RWPE2 (cell line): ENCODE results near the gene ABCB10.

Source experiments
- ATAC-seq: fragments of 200-7000 bp; cut with Tn5 transposase; 3 replicates; pipeline ENCODE4 v1.9.1; 2021; ENCODE audit warnings: low read depth
- DNase-seq: peaks from one replicate; pipeline ENCODE4 v3.0.0-alpha.2; 2020; ENCODE audit warnings: low spot score
- H3K27ac ChIP-seq: fragments of 450-650 bp; 2 replicates; pipeline ENCODE4 v1.5.1; 2017; ENCODE audit warnings: mild to moderate bottlenecking; ENCODE audit not compliant: poor library complexity, severe bottlenecking
- H3K27me3 ChIP-seq: fragments of 250-450 bp; sonication (Bioruptor Pico); 2 replicates; pipeline ENCODE4 v1.5.1; 2021; ENCODE audit warnings: mild to moderate bottlenecking, moderate library complexity; ENCODE audit not compliant: insufficient read depth, poor library complexity, severe bottlenecking
- H3K36me3 ChIP-seq: fragments of 250-450 bp; sonication (Bioruptor Pico); 2 replicates; pipeline ENCODE4 v1.5.1; 2020; ENCODE audit warnings: low read depth, mild to moderate bottlenecking, moderate library complexity
- H3K4me1 ChIP-seq: fragments of 250-450 bp; sonication (Bioruptor Pico); 2 replicates; pipeline ENCODE4 v1.5.1; 2021; ENCODE audit warnings: mild to moderate bottlenecking, moderate library complexity; ENCODE audit not compliant: insufficient read depth, poor library complexity, severe bottlenecking
- H3K4me3 ChIP-seq: fragments of 250-450 bp; sonication (Bioruptor Pico); 2 replicates; pipeline ENCODE4 v1.5.1; 2021; ENCODE audit warnings: mild to moderate bottlenecking, moderate library complexity; ENCODE audit not compliant: severe bottlenecking
- H3K9me3 ChIP-seq: fragments of 250-450 bp; sonication (Bioruptor Pico); 2 replicates; pipeline ENCODE4 v1.5.1; 2021; ENCODE audit warnings: mild to moderate bottlenecking, moderate library complexity; ENCODE audit not compliant: severe bottlenecking
- TF ChIP-seq, protein P1 (sequence below): fragments of 450-650 bp; IDR thresholded peaks from one replicate; pipeline ENCODE4 v1.5.1; 2017; ENCODE audit warnings: mild to moderate bottlenecking, moderate library complexity; ENCODE audit not compliant: poor library complexity, severe bottlenecking

Gene ABCB10

GRCh38 chr1:229593800-229594199 lies 35.3 kb upstream of the ABCB10 start:
- Histone ChIP-seq H3K4me3 (no peak overlapping the region), H3K9me3 (no peaks in the 10 kb centered on the region), H3K27me3 (no peaks in the 10 kb centered on the region), H3K27ac (no peak overlapping the region), H3K4me1 (no peaks in the 10 kb centered on the region), H3K36me3 (no peaks in the 10 kb centered on the region)
- no peak for DNase-seq
- ATAC-seq = no peak
- TF ChIP-seq, protein P1, sequence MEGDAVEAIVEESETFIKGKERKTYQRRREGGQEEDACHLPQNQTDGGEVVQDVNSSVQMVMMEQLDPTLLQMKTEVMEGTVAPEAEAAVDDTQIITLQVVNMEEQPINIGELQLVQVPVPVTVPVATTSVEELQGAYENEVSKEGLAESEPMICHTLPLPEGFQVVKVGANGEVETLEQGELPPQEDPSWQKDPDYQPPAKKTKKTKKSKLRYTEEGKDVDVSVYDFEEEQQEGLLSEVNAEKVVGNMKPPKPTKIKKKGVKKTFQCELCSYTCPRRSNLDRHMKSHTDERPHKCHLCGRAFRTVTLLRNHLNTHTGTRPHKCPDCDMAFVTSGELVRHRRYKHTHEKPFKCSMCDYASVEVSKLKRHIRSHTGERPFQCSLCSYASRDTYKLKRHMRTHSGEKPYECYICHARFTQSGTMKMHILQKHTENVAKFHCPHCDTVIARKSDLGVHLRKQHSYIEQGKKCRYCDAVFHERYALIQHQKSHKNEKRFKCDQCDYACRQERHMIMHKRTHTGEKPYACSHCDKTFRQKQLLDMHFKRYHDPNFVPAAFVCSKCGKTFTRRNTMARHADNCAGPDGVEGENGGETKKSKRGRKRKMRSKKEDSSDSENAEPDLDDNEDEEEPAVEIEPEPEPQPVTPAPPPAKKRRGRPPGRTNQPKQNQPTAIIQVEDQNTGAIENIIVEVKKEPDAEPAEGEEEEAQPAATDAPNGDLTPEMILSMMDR = no peak

- no peak overlapping the region for H3K4me3 ChIP-seq
- H3K4me1 ChIP-seq = no peaks in the 10 kb centered on the region
- TF ChIP-seq, protein P1 = no peak
- H3K36me3 ChIP-seq = no peaks in the 10 kb centered on the region
- H3K9me3 ChIP-seq = no peaks in the 10 kb centered on the region
- no peaks in the 10 kb centered on the region for H3K27me3 ChIP-seq
- ATAC-seq (no peak), DNase-seq (no peak)
- no peak overlapping the region for H3K27ac ChIP-seq
These were observed 31.6 kb upstream of the ABCB10 start for GRCh38 chr1:229590119-229590518.

GRCh38 chr1:229585338-229585737 lies 26.8 kb upstream of the ABCB10 start:
- Histone ChIP-seq H3K4me3 (no peak overlapping the region), H3K27ac (no peak overlapping the region), H3K4me1 (no peaks in the 10 kb centered on the region), H3K36me3 (no peaks in the 10 kb centered on the region), H3K27me3 (no peaks in the 10 kb centered on the region), H3K9me3 (no peaks in the 10 kb centered on the region)
- TF ChIP-seq, protein P1 = no peak
- no peak for ATAC-seq
- no peak for DNase-seq

DNA sequence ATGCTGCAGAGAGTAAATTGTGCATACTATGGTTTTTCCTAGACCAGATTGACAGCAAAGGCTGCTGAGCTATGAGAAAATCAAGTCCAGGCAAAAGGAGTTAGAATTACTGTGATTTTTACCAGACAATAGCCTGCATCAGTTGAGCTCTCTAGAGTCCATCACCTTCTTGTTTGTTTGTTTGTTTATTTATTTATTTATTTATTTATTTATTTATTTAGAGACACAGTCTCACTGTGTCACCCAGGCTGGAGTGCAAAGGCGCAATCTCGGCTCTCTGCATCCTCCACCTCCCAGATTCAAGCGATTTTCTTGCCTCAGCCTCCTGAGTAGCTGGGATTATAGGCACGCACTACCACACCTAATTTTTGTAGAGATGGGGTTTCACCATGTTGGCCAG lies 24.2 kb upstream of the ABCB10 start:
- Histone ChIP-seq H3K9me3 (no peaks in the 10 kb centered on the region), H3K27me3 (no peaks in the 10 kb centered on the region), H3K27ac (no peak overlapping the region), H3K4me3 (no peak overlapping the region), H3K4me1 (no peaks in the 10 kb centered on the region), H3K36me3 (no peaks in the 10 kb centered on the region)
- no peak for ATAC-seq
- TF ChIP-seq, protein P1 = no peak
- DNase-seq = no peak

GRCh38 chr1:229582011-229582694 lies 23.6 kb upstream of the ABCB10 start:
- no peak overlapping the region for H3K27ac ChIP-seq
- TF ChIP-seq, protein P1 = no peak
- no peak overlapping the region for H3K4me3 ChIP-seq
- no peak for ATAC-seq
- no peaks in the 10 kb centered on the region for H3K9me3 ChIP-seq
- DNase-seq = no peak
- H3K4me1 ChIP-seq = no peaks in the 10 kb centered on the region
- H3K27me3 ChIP-seq = no peaks in the 10 kb centered on the region
- no peaks in the 10 kb centered on the region for H3K36me3 ChIP-seq
